Glomerular visceral epithelial cell (primary cell): ENCODE measurements around the gene AKAIN1.
A peak's percentile ranks its signal among the peaks of the same experiment; 100 is the strongest.

Source experiments
- DNase-seq: peaks from one replicate; pipeline ENCODE4 v3.0.0-alpha.2; 2016; ENCODE audit errors: extremely low spot score

Gene AKAIN1, protein sequence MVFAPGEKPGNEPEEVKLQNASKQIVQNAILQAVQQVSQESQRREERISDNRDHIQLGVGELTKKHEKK

DNA sequence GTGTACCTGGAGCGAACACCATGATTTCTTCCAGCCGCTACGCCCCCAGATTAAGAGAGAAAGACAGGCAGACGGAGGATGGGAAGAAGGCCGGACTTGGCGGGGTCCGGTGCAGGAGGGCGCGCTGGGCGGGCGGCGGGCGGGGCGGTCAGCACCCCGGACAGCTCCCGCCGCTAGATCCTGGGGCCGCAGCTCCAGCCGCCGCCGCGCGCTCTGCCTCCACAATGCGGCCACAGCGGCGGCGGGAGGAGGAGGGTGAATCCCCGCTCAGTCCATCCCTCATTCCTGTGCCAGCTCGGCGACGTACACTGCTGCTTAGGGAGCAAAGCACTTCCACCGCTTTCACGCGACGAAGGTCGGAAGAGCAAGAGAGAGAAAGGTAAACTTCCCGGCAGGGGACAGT is at the start of gene AKAIN1:
TSS of gene AKAIN1 (minus strand) at position 226 of the 403 bp plus-strand sequence. CDS start at position 22, 204 bp downstream.
- peak; percentile 56 for DNase-seq

DNA sequence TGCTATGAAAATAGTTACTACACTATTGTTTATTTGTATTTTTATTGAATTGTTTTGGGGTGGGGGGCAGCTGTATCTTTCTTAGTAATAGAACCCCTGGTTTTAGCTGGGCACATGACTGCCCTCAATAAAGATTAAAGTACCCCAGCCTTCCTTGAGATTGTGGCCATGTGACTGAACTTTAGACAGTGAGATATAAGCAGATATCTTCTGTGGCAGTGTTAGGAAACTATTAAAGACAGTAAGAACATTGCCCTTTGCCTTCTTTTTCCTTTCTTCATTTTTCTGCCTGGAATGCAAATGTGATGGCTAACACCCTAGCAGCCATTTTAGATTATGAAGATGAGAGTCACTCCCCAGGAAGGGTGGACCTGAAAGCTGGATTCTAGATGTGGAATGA is 47.9 kb upstream of the AKAIN1 start:
- no peak for DNase-seq

DNA sequence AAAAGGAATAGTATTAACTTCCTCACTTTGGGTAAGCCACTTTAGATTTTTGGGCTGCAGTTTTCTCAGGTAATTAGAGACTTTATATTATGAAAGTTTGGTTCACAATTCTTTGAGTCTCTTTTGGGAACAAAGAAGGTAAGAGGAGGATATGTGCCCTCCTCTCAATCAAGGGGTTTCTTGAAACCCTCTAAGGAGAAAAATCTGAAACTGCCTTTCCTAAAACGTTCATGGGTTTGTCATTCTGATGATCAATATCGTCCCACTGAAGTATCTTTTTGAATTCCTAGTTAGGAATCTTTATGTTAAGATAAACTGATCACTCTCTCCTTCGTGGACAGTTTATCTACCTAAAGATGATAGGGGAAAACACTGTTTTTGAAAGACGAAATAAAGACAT is 42.4 kb upstream of the AKAIN1 start:
- DNase-seq = no peak

GRCh38 chr18:5238371-5238976 is 41.4 kb upstream of the AKAIN1 start:
- DNase-seq = peak; percentile 36

DNA sequence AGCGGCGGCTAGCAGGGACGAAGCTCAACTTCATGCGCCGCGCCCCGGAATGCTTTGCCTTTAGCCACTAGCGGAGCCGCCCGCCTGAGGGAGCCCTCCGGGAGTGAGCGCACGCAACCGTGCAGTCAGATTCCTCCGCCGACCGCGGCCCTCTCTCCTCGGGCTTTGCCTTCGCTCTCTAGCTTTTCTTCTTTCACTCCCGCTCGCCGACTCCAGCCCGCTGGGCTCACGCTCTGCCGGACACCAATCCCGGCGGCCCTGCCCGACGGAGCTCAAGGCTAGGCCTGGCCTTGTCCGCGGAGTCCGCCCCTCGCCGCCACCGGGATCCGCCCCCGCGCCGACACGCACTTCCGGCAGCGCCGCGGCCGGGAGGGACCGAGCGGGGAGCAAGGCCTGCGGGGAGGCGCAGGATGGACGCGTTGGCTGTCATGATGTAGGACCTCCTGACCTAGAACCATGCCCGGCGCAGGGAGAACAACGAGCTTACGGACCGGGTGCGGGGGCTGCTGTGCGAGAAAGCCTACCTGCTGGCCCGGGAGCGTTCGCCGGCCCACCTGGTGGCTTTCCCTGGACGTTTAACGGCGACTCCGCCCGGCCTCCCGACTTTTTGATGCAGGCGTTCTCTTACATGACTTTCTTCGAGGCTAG is 40.8 kb upstream of the AKAIN1 start:
- peak; percentile 88 for DNase-seq

- peak; percentile 11 for DNase-seq
Observed at GRCh38 chr18:5237083-5237722, 40.1 kb upstream of the AKAIN1 start.

- DNase-seq = no peak
Observed at GRCh38 chr18:5214583-5215351, 17.7 kb upstream of the AKAIN1 start.

DNA sequence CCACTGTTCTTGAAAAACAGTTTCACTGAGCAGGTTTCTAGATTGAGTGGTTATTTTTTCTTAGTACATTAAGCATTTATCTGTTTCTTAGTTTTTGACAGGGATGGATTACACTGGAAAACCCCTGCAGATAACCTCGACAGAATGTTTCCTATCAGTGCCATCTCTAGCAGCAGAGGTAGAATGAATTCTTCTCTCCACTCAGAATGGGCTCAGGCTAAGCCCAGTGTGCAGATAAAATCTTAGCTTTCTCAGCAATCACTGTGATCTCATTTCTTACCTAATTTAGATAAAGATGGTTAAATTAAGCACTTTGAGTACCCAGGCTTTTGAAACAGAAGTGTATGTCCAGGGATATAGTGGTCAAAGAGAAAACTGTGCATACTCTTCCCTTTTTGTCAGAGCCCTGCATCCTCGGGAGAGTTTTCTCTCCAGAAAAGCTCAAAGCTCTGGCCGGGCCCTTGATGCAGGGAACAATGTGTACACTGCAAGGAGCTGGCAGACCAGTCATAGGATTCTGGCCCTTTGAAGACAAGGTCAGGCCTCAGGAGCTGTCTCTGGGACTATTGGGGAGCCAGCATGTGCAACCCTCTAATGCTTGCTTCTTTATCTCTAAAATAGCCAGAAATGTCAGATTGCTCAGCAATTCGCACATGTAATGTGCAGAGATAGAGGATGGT is 10.6 kb upstream of the AKAIN1 start:
- no peak for DNase-seq

GRCh38 chr18:5198311-5198710 is 1.3 kb upstream of the AKAIN1 start:
- no peak for DNase-seq

DNA sequence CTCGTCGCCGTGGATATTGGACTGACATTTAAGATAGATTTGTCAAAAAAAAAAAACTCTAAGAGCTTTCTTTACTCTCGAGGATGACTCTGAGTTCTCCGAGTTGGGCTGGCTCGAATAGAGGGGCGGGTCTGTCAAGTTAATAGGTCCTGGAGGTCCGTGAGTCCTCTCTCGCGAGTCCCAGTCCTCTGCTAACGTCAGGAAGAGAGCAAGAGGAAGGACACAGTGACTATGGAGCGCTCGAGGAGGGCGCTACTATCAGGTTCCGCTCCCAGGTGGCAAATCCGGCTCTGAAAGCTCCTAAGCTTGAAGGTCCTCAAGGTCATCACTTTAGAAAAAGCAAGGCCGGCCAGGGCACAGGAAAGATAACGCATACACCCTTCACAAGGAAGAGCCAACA is 404 bp upstream of the AKAIN1 start:
- no peak for DNase-seq

DNA sequence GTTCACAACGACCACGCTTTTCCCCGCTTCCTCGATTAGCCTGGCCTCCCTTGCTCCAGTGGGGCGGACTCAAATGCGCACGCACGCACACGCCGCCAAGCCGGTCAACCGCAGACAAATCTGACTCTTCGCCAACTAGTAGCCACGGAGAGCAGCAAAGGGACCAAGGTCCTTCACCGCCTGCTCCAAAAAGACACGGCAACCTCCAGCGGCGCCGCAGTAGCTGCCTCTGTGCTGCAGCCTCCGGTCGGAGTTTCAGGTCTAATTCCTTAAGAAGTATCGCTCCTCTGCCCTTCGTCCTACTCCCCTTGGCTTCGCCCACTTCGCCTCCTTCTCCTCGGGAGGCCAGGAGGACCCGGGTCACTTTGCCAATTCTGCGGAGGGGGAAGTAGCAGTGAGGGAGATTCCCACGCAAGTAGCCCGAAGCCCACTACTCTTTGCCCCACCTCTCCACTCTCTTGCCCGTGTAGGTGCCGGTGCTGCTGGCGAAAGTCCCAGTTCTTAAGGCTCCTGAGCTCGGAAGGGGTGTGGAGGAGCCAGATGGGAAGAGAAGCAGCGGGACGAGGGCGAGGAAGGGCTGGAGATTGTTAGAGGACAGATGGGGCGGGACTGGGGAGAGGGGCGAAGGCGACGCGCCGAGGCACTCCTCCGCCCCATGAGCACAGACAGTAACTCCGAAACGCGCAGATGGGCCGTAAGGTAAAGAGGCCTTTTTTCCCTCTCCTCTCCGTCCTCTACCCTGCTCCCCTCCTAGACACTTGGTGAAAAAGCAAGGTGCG is 615 bp downstream of the AKAIN1 start:
- no peak for DNase-seq

DNA sequence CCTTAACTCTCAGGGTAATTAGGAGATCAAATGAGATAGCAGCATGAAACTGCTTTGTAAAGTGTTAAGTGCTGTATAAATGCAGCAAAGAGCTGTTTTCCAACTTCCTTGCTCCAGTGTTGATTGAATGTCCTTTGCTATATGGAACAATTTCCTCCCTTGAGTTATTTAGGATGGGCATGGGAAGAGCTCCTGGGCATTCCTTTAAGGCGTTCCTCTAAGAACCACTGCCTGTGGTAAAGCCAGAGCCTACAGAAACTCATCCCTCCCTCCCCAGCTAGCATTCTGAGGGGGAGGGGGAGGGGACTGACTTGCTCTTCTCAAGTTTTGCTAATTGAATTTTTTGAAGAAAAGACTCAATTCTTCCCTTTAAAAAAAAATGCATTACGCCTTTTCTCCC is 1.4 kb downstream of the AKAIN1 start:
- no peak for DNase-seq

GRCh38 chr18:5180254-5180653 is 16.8 kb downstream of the AKAIN1 start:
- DNase-seq = no peak

DNA sequence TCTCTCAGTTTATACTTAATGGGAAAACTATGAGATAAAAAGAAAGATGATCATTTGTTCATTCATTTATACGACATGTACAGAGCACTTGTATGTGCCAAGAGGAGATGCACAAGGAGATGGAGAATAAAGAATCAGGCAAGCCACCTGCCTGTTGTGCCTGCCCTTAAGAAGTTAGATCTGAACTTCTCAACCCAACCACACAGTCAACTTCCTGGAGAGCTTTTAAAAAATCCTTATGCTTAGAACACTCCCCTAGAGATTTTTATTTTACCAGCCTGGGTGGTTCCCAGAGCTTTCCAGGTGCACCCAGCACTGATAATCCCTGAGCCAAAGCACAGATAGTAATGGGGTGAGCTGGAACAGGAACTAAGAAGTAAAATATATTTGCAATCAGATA is 18.5 kb downstream of the AKAIN1 start:
- DNase-seq = no peak

- no peak for DNase-seq
Observed at GRCh38 chr18:5175378-5175777, 21.7 kb downstream of the AKAIN1 start.

DNA sequence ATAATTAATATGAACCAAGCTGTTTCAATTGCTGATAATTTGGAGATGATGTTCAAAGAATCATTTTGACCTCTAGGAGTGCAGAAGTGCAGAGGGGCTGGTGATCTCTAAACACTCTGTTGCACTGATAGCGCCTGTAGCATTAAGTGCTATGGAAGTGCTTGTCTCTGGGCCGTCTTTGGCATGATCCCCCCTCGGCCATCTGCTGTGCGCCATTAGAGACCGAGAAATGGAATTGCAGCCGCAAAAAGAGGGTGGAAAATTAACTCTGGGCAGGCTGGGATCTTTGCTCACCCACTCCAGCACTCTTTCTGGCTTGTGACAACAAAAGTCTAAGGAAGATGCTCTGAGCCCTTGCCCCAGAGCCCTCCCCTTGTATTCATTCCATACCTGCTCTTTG is 23.4 kb downstream of the AKAIN1 start:
- no peak for DNase-seq

DNA sequence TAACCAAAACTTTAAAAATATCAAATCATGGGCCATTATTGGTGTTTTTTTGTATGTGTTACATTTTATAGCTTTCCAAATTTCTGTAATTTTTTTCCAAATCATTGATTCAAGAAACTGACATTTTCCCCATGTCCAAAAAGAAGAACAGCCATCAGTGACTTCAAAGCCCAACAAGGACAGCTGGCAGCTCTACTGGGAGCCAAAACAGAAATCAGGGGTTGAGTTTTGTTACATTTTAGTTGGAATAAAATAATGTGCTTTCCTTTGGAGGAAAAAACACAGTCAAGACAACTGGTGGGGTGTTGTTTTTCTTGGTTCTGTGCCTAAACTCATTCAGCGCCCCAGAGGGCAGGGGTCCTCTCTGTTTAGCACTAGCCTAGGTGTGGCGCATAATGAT is 23.8 kb downstream of the AKAIN1 start:
- no peak for DNase-seq

GRCh38 chr18:5167831-5168230 is 29.2 kb downstream of the AKAIN1 start:
- no peak for DNase-seq

DNA sequence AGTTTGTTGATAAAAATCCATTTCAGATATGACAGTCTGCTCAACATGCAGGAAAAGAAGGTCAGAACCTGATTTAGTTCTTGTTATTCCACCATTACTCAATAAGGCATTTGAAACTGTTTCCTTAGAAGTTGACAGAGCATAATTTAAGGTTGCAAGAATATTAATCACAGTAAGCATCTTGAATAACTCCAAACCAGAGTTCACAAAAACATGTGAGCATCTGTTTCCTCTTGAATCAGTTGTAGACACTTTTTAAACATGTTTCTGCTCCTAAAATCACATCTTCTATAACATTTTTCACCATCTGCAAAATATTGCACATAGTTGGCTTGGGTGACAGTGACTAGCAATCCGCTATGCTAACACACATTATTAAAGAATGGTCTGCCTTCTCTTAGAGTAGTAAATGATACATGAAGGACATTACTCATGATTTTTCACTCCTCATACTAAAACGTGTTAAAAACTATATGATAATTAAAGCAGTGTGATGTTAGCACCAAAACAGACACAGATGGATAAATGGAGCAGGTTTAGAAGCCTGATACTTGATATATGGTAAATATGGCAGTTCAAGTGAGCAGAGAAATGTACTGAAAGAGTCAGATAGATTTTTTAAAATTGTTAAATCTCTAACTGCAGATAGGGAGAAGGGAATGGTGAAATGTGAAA is 30.3 kb downstream of the AKAIN1 start:
- DNase-seq = no peak

- DNase-seq = no peak
Observed at GRCh38 chr18:5164903-5165302, 32.2 kb downstream of the AKAIN1 start.
